ENCODE data around the gene HOXA5. TPM values are rescaled to one million over a fixed set of nuclear protein-coding genes. Genes with fewer than 3 reads are reported as not detected.

The HOXA5 gene
- 1.2 and 5.1 TPM in 2 replicates for total RNA-seq

GRCh38 chr7:27143023-27143949 lies at the start of gene HOXA5:
HOXA5 (minus strand) TSS chr7:27143681; CDS start chr7:27143607, 74 bp downstream.

GRCh38 chr7:27185013-27185853 lies 41.8 kb upstream of the HOXA5 start, which contains the start of gene HOXA11:
HOXA11 (minus strand) TSS chr7:27185232; CDS start chr7:27185144, 88 bp downstream.

GRCh38 chr7:27173956-27174873 lies 30.7 kb upstream of the HOXA5 start, which contains the start of gene HOXA10:
HOXA10 (minus strand) TSS chr7:27174320; CDS start chr7:27174306, 14 bp downstream.

GRCh38 chr7:27165089-27165995 lies 21.9 kb upstream of the HOXA5 start, which contains the start of gene HOXA9:
HOXA9 (minus strand) TSS chr7:27165537; CDS start chr7:27165457, 80 bp downstream.

GRCh38 chr7:27156508-27156898 lies 13.0 kb upstream of the HOXA5 start, which contains the start of gene HOXA7:
HOXA7 (minus strand) TSS chr7:27156675; CDS start chr7:27156545, 130 bp downstream.

GRCh38 chr7:27151931-27152815 lies 8.7 kb upstream of the HOXA5 start, which contains the start of gene HOXA3:
HOXA3 (minus strand) TSS chr7:27152583; CDS start chr7:27110640, 41,943 bp downstream.

GRCh38 chr7:27147199-27148030 lies 3.9 kb upstream of the HOXA5 start, which contains the start of gene HOXA6:
HOXA6 (minus strand) TSS chr7:27147774; CDS start chr7:27147749, 25 bp downstream.

GRCh38 chr7:27130540-27131389 lies 12.7 kb downstream of the HOXA5 start, which contains the start of gene HOXA4:
HOXA4 (minus strand) TSS chr7:27130757; CDS start chr7:27130733, 24 bp downstream.

GRCh38 chr7:27102581-27103442 lies 40.7 kb downstream of the HOXA5 start, which contains the start of gene HOXA2:
HOXA2 (minus strand) TSS chr7:27102683; CDS start chr7:27102500, 183 bp downstream.

GRCh38 chr7:27095897-27096767 lies 47.3 kb downstream of the HOXA5 start, which contains the start of gene HOXA1:
HOXA1 (minus strand) TSS chr7:27096000; CDS start chr7:27095912, 88 bp downstream.

Other genes starting within 250 kb of the HOXA5 start
- 0.20 and 0.52 TPM in 2 replicates for gene HOXA1, start 47.7 kb downstream of the HOXA5 start, total RNA-seq
- gene HOXA2, start 41.0 kb downstream of the HOXA5 start, total RNA-seq, result 1.2 and 1.4 TPM in 2 replicates
- gene HOXA4, start 12.9 kb downstream of the HOXA5 start, total RNA-seq, result 0.59 and 2.0 TPM in 2 replicates
- 1.4 TPM in 1 of 2 replicates, not detected in the other for gene HOXA6, start 4.1 kb upstream of the HOXA5 start, total RNA-seq
- gene HOXA3, start 8.9 kb upstream of the HOXA5 start, total RNA-seq, result 4.4 and 5.8 TPM in 2 replicates
- 0.13 TPM in 1 of 2 replicates, not detected in the other for gene HOXA7, start 13.0 kb upstream of the HOXA5 start, total RNA-seq
- gene HOXA9, start 21.9 kb upstream of the HOXA5 start, total RNA-seq, result 0.33 TPM in 1 of 2 replicates, not detected in the other
- gene HOXA10, start 30.6 kb upstream of the HOXA5 start, total RNA-seq, result 0.78 TPM in 1 of 2 replicates, not detected in the other
- 0.13 TPM in 1 of 2 replicates, not detected in the other for gene HOXA11, start 41.6 kb upstream of the HOXA5 start, total RNA-seq
- not detected in 2 replicates for gene HOXA13, start 56.4 kb upstream of the HOXA5 start, total RNA-seq
- gene EVX1, start 99.1 kb upstream of the HOXA5 start, total RNA-seq, result not detected in 2 replicates